IMR-90 (cell line): Measurements from ENCODE around the gene ANKEF1. TPM values are rescaled to one million over a fixed set of nuclear protein-coding genes. Genes with fewer than 3 reads are reported as not detected.

Source experiments
- ATAC-seq: fragments of 200-7000 bp; cut with Tn5 transposase; 2 replicates; pipeline ENCODE4 v1.9.1; 2020; ENCODE audit warnings: low read depth, mild to moderate bottlenecking, moderate library complexity
- BruUV-seq: library from RNA; stranded (reverse); fragments of 400-500 nt; replicated peaks from 2 replicates; lab custom pipeline; 2021; lab: Mats Ljungman, UMichigan
- CTCF ChIA-PET: fragments of 300-600 bp; formaldehyde crosslinking; extraction: SDS; loops from one replicate; lab custom pipeline; 2021; ENCODE audit warnings: antibody characterized with exemption; lab: Yijun Ruan, JAX
- POLR2A ChIA-PET: fragments of 300-600 bp; sonication (Branson Sonifier 250); formaldehyde crosslinking; loops from one replicate; lab custom pipeline; 2022; ENCODE audit warnings: antibody characterized with exemption; ENCODE audit not compliant: unreplicated experiment; lab: Charles Lee
- DNase-seq: peaks from one replicate; pipeline ENCODE4 v3.0.0; 2013
- H2AFZ ChIP-seq: replicated peaks from 2 replicates; pipeline ENCODE3; 2013; ENCODE audit warnings: low read length, mild to moderate bottlenecking; ENCODE audit not compliant: poor library complexity
- H2AK5ac ChIP-seq: 2 replicates; pipeline ENCODE4 v1.6.1; 2013; ENCODE audit warnings: low read depth, low read length, inconsistent platforms
- H2AK9ac ChIP-seq: replicated peaks from 2 replicates; pipeline ENCODE3; 2013; ENCODE audit warnings: mild to moderate bottlenecking, low read depth, low read length, moderate library complexity; ENCODE audit not compliant: poor library complexity
- H2BK120ac ChIP-seq: 2 replicates; pipeline ENCODE4 v1.6.1; 2013; ENCODE audit warnings: low read depth, low read length, inconsistent platforms
- H2BK15ac ChIP-seq: 3 replicates; pipeline ENCODE4 v1.6.1; 2013; ENCODE audit warnings: low read depth, low read length, inconsistent platforms
- H2BK20ac ChIP-seq: 2 replicates; pipeline ENCODE4 v1.6.1; 2013; ENCODE audit warnings: low read depth, mild to moderate bottlenecking, inconsistent platforms, low read length, moderate library complexity
- H2BK5ac ChIP-seq: 2 replicates; pipeline ENCODE4 v1.6.1; 2013; ENCODE audit warnings: mild to moderate bottlenecking, low read depth, low read length, inconsistent platforms; ENCODE audit not compliant: poor library complexity, severe bottlenecking
- H3K14ac ChIP-seq: replicated peaks from 2 replicates; pipeline ENCODE4 v1.6.1; 2013; ENCODE audit warnings: low read depth, low read length, inconsistent platforms
- H3K18ac ChIP-seq: 2 replicates; pipeline ENCODE4 v1.6.1; 2013; ENCODE audit warnings: low read depth, low read length, control low read depth
- H3K23ac ChIP-seq: 2 replicates; pipeline ENCODE4 v1.6.1; 2013; ENCODE audit warnings: low read depth, low read length, inconsistent platforms
- H3K27ac ChIP-seq: 2 replicates; pipeline ENCODE4 v1.5.1; 2013; ENCODE audit warnings: mild to moderate bottlenecking, control low read depth, low read length; ENCODE audit not compliant: insufficient read depth
- H3K27me3 ChIP-seq: 2 replicates; pipeline ENCODE4 v1.6.1; 2013; ENCODE audit warnings: low read length; ENCODE audit not compliant: control insufficient read depth, insufficient read depth
- H3K36me3 ChIP-seq: 2 replicates; pipeline ENCODE4 v1.6.1; 2013; ENCODE audit warnings: low read length, mixed read lengths; ENCODE audit not compliant: control insufficient read depth, insufficient read depth
- H3K4ac ChIP-seq: 2 replicates; pipeline ENCODE4 v1.6.1; 2013; ENCODE audit warnings: low read depth, low read length, inconsistent platforms
- H3K4me1 ChIP-seq: 2 replicates; pipeline ENCODE4 v1.6.1; 2013; ENCODE audit warnings: low read length, mixed read lengths; ENCODE audit not compliant: control insufficient read depth, insufficient read depth
- H3K4me2 ChIP-seq: 2 replicates; pipeline ENCODE4 v1.6.1; 2013; ENCODE audit warnings: low read depth, mild to moderate bottlenecking, control low read depth, low read length, moderate library complexity
- H3K4me3 ChIP-seq: 2 replicates; pipeline ENCODE4 v1.5.1; 2013; ENCODE audit warnings: low read depth, mild to moderate bottlenecking, control low read depth, low read length, moderate library complexity; ENCODE audit not compliant: insufficient read depth
- H3K56ac ChIP-seq: 2 replicates; pipeline ENCODE4 v1.6.1; 2013; ENCODE audit warnings: low read length, inconsistent platforms; ENCODE audit not compliant: insufficient read depth; ENCODE audit errors: extremely low read depth
- H3K79me1 ChIP-seq, 2 experiments: 2 replicates each; pipeline ENCODE4 v1.6.1; 2013; ENCODE audit warnings: low read length in 2 of 2, inconsistent platforms in 1 of 2, low read depth in 1 of 2
- H3K9ac ChIP-seq: 2 replicates; pipeline ENCODE4 v1.6.1; 2013; ENCODE audit warnings: low read depth, low read length, control low read depth
- H3K9me1 ChIP-seq: 2 replicates; pipeline ENCODE4 v1.6.1; 2013; ENCODE audit warnings: low read length, inconsistent platforms; ENCODE audit not compliant: insufficient read depth
- H3K9me3 ChIP-seq: 2 replicates; pipeline ENCODE4 v1.6.1; 2013; ENCODE audit warnings: low read length; ENCODE audit not compliant: control insufficient read depth, insufficient read depth
- H4K20me1 ChIP-seq: 2 replicates; pipeline ENCODE4 v1.6.1; 2013; ENCODE audit warnings: low read length, inconsistent platforms; ENCODE audit not compliant: insufficient read depth
- H4K5ac ChIP-seq: 2 replicates; pipeline ENCODE4 v1.6.1; 2013; ENCODE audit warnings: mild to moderate bottlenecking, low read depth, low read length, control low read depth
- H4K8ac ChIP-seq, 2 experiments: 2 replicates each; pipeline ENCODE4 v1.6.1; 2013; ENCODE audit warnings: low read depth in 2 of 2, low read length in 2 of 2, control low read depth in 1 of 2, inconsistent platforms in 1 of 2
- H4K91ac ChIP-seq: 2 replicates; pipeline ENCODE4 v1.6.1; 2013; ENCODE audit warnings: low read depth, low read length, inconsistent platforms; ENCODE audit not compliant: insufficient read depth
- BHLHE40 ChIP-seq: fragments of 150-350 bp; IDR thresholded peaks from 2 replicates; pipeline ENCODE4 v1.6.1; 2016; ENCODE audit warnings: mild to moderate bottlenecking, low read depth, low read length
- CEBPB ChIP-seq: IDR thresholded peaks from 2 replicates; pipeline ENCODE4 v1.6.1; 2012; ENCODE audit warnings: low read depth, low read length, improper control_type of control experiment
- CHD1 ChIP-seq: IDR thresholded peaks from 2 replicates; pipeline ENCODE4 v1.6.1; 2012; ENCODE audit warnings: low read depth, low read length, improper control_type of control experiment
- FOS ChIP-seq: fragments of 150-350 bp; IDR thresholded peaks from 2 replicates; pipeline ENCODE4 v1.6.1; 2016; ENCODE audit warnings: low read depth, low read length
- MAFK ChIP-seq: IDR thresholded peaks from 2 replicates; pipeline ENCODE4 v1.6.1; 2012; ENCODE audit warnings: low read depth, low read length, improper control_type of control experiment
- MAZ ChIP-seq: IDR thresholded peaks from 2 replicates; pipeline ENCODE4 v1.6.1; 2012; ENCODE audit warnings: low read depth, mild to moderate bottlenecking, low read length, improper control_type of control experiment, moderate library complexity, borderline replicate concordance
- MXI1 ChIP-seq: IDR thresholded peaks from 2 replicates; pipeline ENCODE4 v1.6.1; 2012; ENCODE audit warnings: low read depth, mild to moderate bottlenecking, low read length, moderate library complexity, borderline replicate concordance
- NFE2L2 ChIP-seq: fragments of 150-350 bp; IDR thresholded peaks from 2 replicates; pipeline ENCODE4 v1.6.1; 2016; ENCODE audit warnings: low read depth, mild to moderate bottlenecking, low read length
- POLR2A ChIP-seq: IDR thresholded peaks from 2 replicates; pipeline ENCODE4 v1.6.1; 2012; ENCODE audit warnings: mild to moderate bottlenecking, low read depth, low read length
- RAD21 ChIP-seq: IDR thresholded peaks from 2 replicates; pipeline ENCODE4 v1.6.1; 2012; ENCODE audit warnings: low read length, improper control_type of control experiment
- RCOR1 ChIP-seq: IDR thresholded peaks from 2 replicates; pipeline ENCODE4 v1.6.1; 2012; ENCODE audit warnings: mild to moderate bottlenecking, low read length, improper control_type of control experiment; ENCODE audit not compliant: insufficient replicate concordance
- RFX5 ChIP-seq: IDR thresholded peaks from 2 replicates; pipeline ENCODE4 v1.8.0; 2012; ENCODE audit warnings: low read depth, mild to moderate bottlenecking, low read length, moderate library complexity
- SMC3 ChIP-seq: fragments of 150-350 bp; IDR thresholded peaks from 2 replicates; pipeline ENCODE4 v1.6.1; 2016; ENCODE audit warnings: low read depth, mild to moderate bottlenecking, antibody characterized with exemption, low read length, moderate library complexity
- USF2 ChIP-seq: fragments of 150-350 bp; IDR thresholded peaks from 2 replicates; pipeline ENCODE4 v1.6.1; 2017; ENCODE audit warnings: mild to moderate bottlenecking, antibody characterized with exemption, low read length, low read depth
- WGBS, 2 experiments: methylation state at CpG; one replicate each; pipeline versions ENCODE4 v1.1.5 to v1.1.7; 2013; ENCODE audit warnings: missing lambda C conversion rate in 2 of 2; ENCODE audit not compliant: insufficient read length in 1 of 2; ENCODE audit errors: extremely low coverage in 2 of 2; 5-methylcytosine and 5-hydroxymethylcytosine counted together
- dilution Hi-C: fragments of 300-500 bp; cut with HindIII; formaldehyde crosslinking; loops from one replicate; pipeline ENCODE4 v1.14.3; 2018; ENCODE audit warnings: low sequenced_read_pairs; ENCODE audit not compliant: unreplicated experiment
- in situ Hi-C: fragments of 300-500 bp; cut with MboI; formaldehyde crosslinking; loops from 3 replicates; pipeline ENCODE4 v1.14.3; 2019; ENCODE audit warnings: low sequenced_read_pairs, inconsistent platforms, mixed read lengths
- intact Hi-C: fragments of 100-400 bp; cut with micrococcal nuclease; formaldehyde crosslinking; loops from 2 replicates; pipeline ENCODE4 v1.10.0; 2022
- polyA plus RNA-seq, 3 experiments: library from polyadenylated mRNA; depleted of rRNA; stranded (reverse); fragments of >200 nt; gene quantifications; 2 replicates each; pipeline ENCODE4 v1.2.3, GENCODE V29; 2012; ENCODE audit warnings: low replicate concordance in 1 of 3
- total RNA-seq: library from RNA; depleted of rRNA; stranded (reverse); fragments of >200 nt; gene quantifications from 2 replicates; pipeline ENCODE4 v1.2.3, GENCODE V29; 2012
- TF ChIP-seq, protein P1 (sequence below): conservative IDR thresholded peaks from 2 replicates; pipeline ENCODE4 v1.5.1; 2012; ENCODE audit warnings: mild to moderate bottlenecking, low read depth, low read length, improper control_type of control experiment
- TF ChIP-seq, protein P2 (sequence below): fragments of 150-350 bp; IDR thresholded peaks from 2 replicates; pipeline ENCODE4 v1.6.1; 2016; ENCODE audit warnings: low read depth, mild to moderate bottlenecking, low read length, moderate library complexity, borderline replicate concordance

Gene ANKEF1
- total and polyA plus RNA-seq, 2 of the 4 experiments (the other 2 are of a cell fraction), result 0.31 to 0.54 TPM

DNA sequence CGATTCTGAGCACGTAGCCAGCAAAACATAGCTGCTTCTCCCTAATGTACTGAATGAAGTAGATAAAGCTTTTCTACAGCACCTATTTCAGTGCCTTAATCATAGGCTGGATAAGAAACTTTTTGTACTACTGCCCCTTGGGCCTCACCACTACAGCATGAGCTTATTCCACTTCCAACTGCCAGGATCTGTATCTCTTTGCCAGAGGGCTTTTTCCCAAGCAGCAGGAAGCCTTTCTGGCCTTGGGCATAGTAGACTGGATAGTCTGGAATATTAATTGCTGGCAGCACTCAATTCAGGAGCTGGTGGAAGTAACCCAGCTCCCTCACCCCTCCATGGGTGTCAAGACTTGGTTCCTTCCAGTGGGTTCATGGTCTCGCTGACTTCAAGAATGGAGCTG, 43.6 kb downstream of the ANKEF1 start:
- H3K79me1 ChIP-seq, result no peaks in the 10 kb centered on the region
- H3K4ac ChIP-seq, result no peak overlapping the region
- no peaks in the 10 kb centered on the region for H3K9me1 ChIP-seq
- WGBS, 2 experiments, result no CpG with 5 or more reads among the region's 3 CpGs
- H4K91ac ChIP-seq, result no peak overlapping the region
- H2AFZ ChIP-seq, result no peak overlapping the region
- no peak overlapping the region for H2BK5ac ChIP-seq
- intact Hi-C loops, result no loop called here
- no peak overlapping the region for H3K4me3 ChIP-seq
- no peak overlapping the region for H2BK120ac ChIP-seq
- H4K8ac ChIP-seq, result no peak overlapping the region
- peaks cover 2% of the 10 kb centered on the region; the same call in 1 of the 2 replicates for H3K4me1 ChIP-seq
- no peak overlapping the region for H3K14ac ChIP-seq
- ChIA-PET POLR2A (no interaction called here), CTCF (interaction anchor here (1.9 kb wide), 1 partner anchor 12 kb away, joined by 4 read pairs; no protein-coding TSS in a partner anchor)
- H3K4me2 ChIP-seq, result no peak overlapping the region
- no peaks in the 10 kb centered on the region for H3K9me3 ChIP-seq
- TF ChIP-seq CEBPB, result no peak
- TF ChIP-seq NFE2L2, result no peak
- no peak for TF ChIP-seq CHD1
- TF ChIP-seq RFX5, result no peak
- no peak for TF ChIP-seq MAZ
- TF ChIP-seq RCOR1, result no peak
- TF ChIP-seq MAFK, result no peak
- no peak for TF ChIP-seq SMC3
- TF ChIP-seq MXI1, result no peak
- TF ChIP-seq, protein P1, sequence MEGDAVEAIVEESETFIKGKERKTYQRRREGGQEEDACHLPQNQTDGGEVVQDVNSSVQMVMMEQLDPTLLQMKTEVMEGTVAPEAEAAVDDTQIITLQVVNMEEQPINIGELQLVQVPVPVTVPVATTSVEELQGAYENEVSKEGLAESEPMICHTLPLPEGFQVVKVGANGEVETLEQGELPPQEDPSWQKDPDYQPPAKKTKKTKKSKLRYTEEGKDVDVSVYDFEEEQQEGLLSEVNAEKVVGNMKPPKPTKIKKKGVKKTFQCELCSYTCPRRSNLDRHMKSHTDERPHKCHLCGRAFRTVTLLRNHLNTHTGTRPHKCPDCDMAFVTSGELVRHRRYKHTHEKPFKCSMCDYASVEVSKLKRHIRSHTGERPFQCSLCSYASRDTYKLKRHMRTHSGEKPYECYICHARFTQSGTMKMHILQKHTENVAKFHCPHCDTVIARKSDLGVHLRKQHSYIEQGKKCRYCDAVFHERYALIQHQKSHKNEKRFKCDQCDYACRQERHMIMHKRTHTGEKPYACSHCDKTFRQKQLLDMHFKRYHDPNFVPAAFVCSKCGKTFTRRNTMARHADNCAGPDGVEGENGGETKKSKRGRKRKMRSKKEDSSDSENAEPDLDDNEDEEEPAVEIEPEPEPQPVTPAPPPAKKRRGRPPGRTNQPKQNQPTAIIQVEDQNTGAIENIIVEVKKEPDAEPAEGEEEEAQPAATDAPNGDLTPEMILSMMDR, result no peak
- no peak for TF ChIP-seq RAD21
- no peak for TF ChIP-seq POLR2A
- TF ChIP-seq, protein P2, sequence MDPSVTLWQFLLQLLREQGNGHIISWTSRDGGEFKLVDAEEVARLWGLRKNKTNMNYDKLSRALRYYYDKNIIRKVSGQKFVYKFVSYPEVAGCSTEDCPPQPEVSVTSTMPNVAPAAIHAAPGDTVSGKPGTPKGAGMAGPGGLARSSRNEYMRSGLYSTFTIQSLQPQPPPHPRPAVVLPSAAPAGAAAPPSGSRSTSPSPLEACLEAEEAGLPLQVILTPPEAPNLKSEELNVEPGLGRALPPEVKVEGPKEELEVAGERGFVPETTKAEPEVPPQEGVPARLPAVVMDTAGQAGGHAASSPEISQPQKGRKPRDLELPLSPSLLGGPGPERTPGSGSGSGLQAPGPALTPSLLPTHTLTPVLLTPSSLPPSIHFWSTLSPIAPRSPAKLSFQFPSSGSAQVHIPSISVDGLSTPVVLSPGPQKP, result no peak
- TF ChIP-seq BHLHE40, result no peak
- TF ChIP-seq USF2, result no peak
- TF ChIP-seq FOS, result no peak
- H3K23ac ChIP-seq, result no peak overlapping the region
- no peak overlapping the region for H3K56ac ChIP-seq
- ATAC-seq, result no peak
- no TSS peak for BruUV-seq
- H2AK5ac ChIP-seq, result no peak overlapping the region
- DNase-seq, result no peak
- no peak overlapping the region for H3K9ac ChIP-seq
- no peak overlapping the region for H3K18ac ChIP-seq
- no peak overlapping the region for H2BK20ac ChIP-seq
- no peak overlapping the region for H2AK9ac ChIP-seq
- H4K20me1 ChIP-seq, result no peaks in the 10 kb centered on the region
- H4K5ac ChIP-seq, result no peak overlapping the region
- in situ Hi-C loops, result no loop called here
- H3K27ac ChIP-seq, result no peak overlapping the region
- no peaks in the 10 kb centered on the region for H3K27me3 ChIP-seq
- no peaks in the 10 kb centered on the region for H3K36me3 ChIP-seq
- no peak overlapping the region for H2BK15ac ChIP-seq
- dilution Hi-C loops, result no loop called here
